Parathyroid adenoma (tissue), 2 donors: ENCODE results near the gene RPS6KA5.
"Not testable (repeated sequence)": the region's sequence is repeated elsewhere in the genome, so short reads cannot be mapped to it uniquely, and the experiment has no call there.

Source experiments
- H2AFZ ChIP-seq: fragments of 300-600 bp; sonication (generic); one replicate; pipeline ENCODE4 v1.7.0; 2017; ENCODE audit warnings: antibody characterized with exemption, mild to moderate bottlenecking
- H3K27ac ChIP-seq: fragments of 300-600 bp; sonication (generic); one replicate; pipeline ENCODE4 v1.7.0; 2017
- H3K27me3 ChIP-seq: fragments of 300-600 bp; sonication (generic); one replicate; pipeline ENCODE4 v1.7.0; 2017; ENCODE audit warnings: low read length; ENCODE audit not compliant: control insufficient read depth, insufficient read depth
- H3K36me3 ChIP-seq: fragments of 300-600 bp; sonication (generic); one replicate; pipeline ENCODE4 v1.7.0; 2017; ENCODE audit warnings: low read length; ENCODE audit not compliant: control insufficient read depth, insufficient read depth
- H3K4me1 ChIP-seq: fragments of 300-600 bp; sonication (generic); one replicate; pipeline ENCODE4 v1.7.0; 2017; ENCODE audit warnings: control low read depth
- H3K4me2 ChIP-seq: fragments of 300-600 bp; sonication (generic); one replicate; pipeline ENCODE4 v1.7.0; 2017; ENCODE audit warnings: low read length
- H3K4me3 ChIP-seq: fragments of 300-600 bp; sonication (generic); one replicate; pipeline ENCODE4 v1.7.0; 2017; ENCODE audit warnings: low read depth, low read length
- H3K79me2 ChIP-seq: fragments of 300-600 bp; sonication (generic); one replicate; pipeline ENCODE4 v1.7.0; 2017; ENCODE audit warnings: control low read depth
- H3K9ac ChIP-seq: fragments of 300-600 bp; sonication (generic); one replicate; pipeline ENCODE4 v1.7.0; 2017; ENCODE audit warnings: mild to moderate bottlenecking
- H3K9me3 ChIP-seq: fragments of 300-600 bp; sonication (generic); one replicate; pipeline ENCODE4 v1.7.0; 2017; ENCODE audit warnings: low read length; ENCODE audit not compliant: control insufficient read depth
- CTCF ChIP-seq: fragments of 300-600 bp; sonication (generic); IDR thresholded peaks from one replicate; pipeline ENCODE4 v1.7.0; 2017; ENCODE audit warnings: antibody characterized with exemption, mild to moderate bottlenecking
- donor health status: primary hyperparathyroidism.

The RPS6KA5 gene

GRCh38 chr14:90942511-90942910, 117.9 kb downstream of the RPS6KA5 start:
- H3K9ac ChIP-seq: no peak overlapping the region
- H3K27me3 ChIP-seq: no peaks in the 10 kb centered on the region
- H3K27ac ChIP-seq: no peak overlapping the region
- no peak for TF ChIP-seq CTCF
- no peaks in the 10 kb centered on the region for H3K9me3 ChIP-seq
- H2AFZ ChIP-seq: no peak overlapping the region
- H3K79me2 ChIP-seq: no peaks in the 10 kb centered on the region
- H3K4me2 ChIP-seq: no peak overlapping the region
- H3K4me1 ChIP-seq: no peaks in the 10 kb centered on the region
- H3K36me3 ChIP-seq: no peaks in the 10 kb centered on the region
- no peak overlapping the region for H3K4me3 ChIP-seq

- Histone ChIP-seq H3K4me3 (no peak overlapping the region), H3K4me1 (no peaks in the 10 kb centered on the region), H3K9me3 (no peaks in the 10 kb centered on the region), H3K36me3 (no peaks in the 10 kb centered on the region), H3K27ac (no peak overlapping the region), H3K27me3 (no peaks in the 10 kb centered on the region), H3K9ac (no peak overlapping the region), H3K4me2 (no peak overlapping the region), H2AFZ (no peak overlapping the region), H3K79me2 (no peaks in the 10 kb centered on the region)
- no peak for TF ChIP-seq CTCF
Measured at GRCh38 chr14:90941706-90942105, 118.7 kb downstream of the RPS6KA5 start.

GRCh38 chr14:90940318-90940962, 120.0 kb downstream of the RPS6KA5 start:
- no peak for TF ChIP-seq CTCF
- H3K27ac ChIP-seq: no peak overlapping the region
- H2AFZ ChIP-seq: no peak overlapping the region
- H3K27me3 ChIP-seq: no peaks in the 10 kb centered on the region
- H3K4me2 ChIP-seq: no peak overlapping the region
- H3K9me3 ChIP-seq: no peaks in the 10 kb centered on the region
- H3K79me2 ChIP-seq: no peaks in the 10 kb centered on the region
- no peaks in the 10 kb centered on the region for H3K36me3 ChIP-seq
- no peaks in the 10 kb centered on the region for H3K4me1 ChIP-seq
- no peak overlapping the region for H3K9ac ChIP-seq
- H3K4me3 ChIP-seq: no peak overlapping the region

- not testable (repeated sequence) for H3K36me3 ChIP-seq, H3K27me3 ChIP-seq, H2AFZ ChIP-seq, H3K27ac ChIP-seq, H3K79me2 ChIP-seq, H3K4me2 ChIP-seq, H3K4me3 ChIP-seq, H3K4me1 ChIP-seq, H3K9ac ChIP-seq, H3K9me3 ChIP-seq
Measured at GRCh38 chr14:90939252-90939795, 121.1 kb downstream of the RPS6KA5 start.

- Histone ChIP-seq H3K9ac (no peak overlapping the region), H2AFZ (no peak overlapping the region), H3K9me3 (no peaks in the 10 kb centered on the region), H3K4me1 (no peaks in the 10 kb centered on the region), H3K4me2 (no peak overlapping the region), H3K79me2 (no peaks in the 10 kb centered on the region), H3K27ac (no peak overlapping the region), H3K27me3 (no peaks in the 10 kb centered on the region), H3K36me3 (no peaks in the 10 kb centered on the region), H3K4me3 (no peak overlapping the region)
- no peak for TF ChIP-seq CTCF
Measured at GRCh38 chr14:90938615-90939014, 121.8 kb downstream of the RPS6KA5 start.
